GM19240 (cell line): ENCODE results near the gene FAM210A.
"Not testable (repeated sequence)": the region's sequence is repeated elsewhere in the genome, so short reads cannot be mapped to it uniquely, and the experiment has no call there.

Source experiments
- DNase-seq: peaks from one replicate; pipeline ENCODE4 v3.0.0; 2011; ENCODE audit warnings: low spot score; ENCODE audit not compliant: insufficient read length

FAM210A gene

GRCh38 chr18:13703899-13704298, 22.5 kb downstream of the FAM210A start:
- DNase-seq: no peak

DNA sequence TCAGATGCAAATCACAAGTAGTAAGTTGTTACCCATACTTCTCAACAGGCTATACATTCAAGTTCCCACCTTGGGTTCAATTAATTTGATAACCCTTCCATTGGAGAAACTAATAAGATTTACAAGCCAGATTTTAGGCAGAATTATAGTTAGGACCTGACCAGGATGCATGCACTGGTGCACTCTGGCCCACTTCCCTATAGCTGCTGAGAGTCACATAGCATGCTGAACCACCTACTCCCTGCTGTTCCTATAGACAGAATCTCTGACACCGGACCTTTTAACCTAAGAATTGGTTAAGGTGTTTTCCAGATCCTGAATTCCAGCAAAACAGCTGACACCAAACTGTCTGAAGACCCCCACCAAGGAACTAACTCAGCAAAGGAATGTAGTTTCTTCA, 26.2 kb downstream of the FAM210A start:
- DNase-seq: no peak

GRCh38 chr18:13696961-13697360, 29.4 kb downstream of the FAM210A start:
- no peak for DNase-seq

- not testable (repeated sequence) for DNase-seq
Measured at GRCh38 chr18:13695337-13695736, 31.0 kb downstream of the FAM210A start.

DNA sequence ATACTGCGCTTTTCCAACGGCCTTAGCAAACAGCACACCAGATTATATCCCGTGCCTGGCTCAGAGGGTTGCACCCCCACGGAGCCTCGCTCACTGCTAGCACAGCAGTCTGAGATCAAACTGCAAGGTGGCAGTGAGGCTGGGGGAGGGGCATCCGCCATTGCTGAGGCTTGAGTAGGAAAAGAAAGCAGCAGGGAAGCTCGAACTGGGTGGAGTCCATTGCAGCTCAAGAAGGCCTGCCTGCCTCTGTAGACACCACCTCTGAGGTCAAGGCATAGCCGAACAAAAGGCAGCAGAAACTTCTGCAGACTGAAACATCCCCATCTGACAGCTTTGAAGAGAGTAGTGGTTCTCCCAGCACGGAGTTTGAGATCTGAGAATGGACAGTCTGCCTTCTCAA, 36.3 kb downstream of the FAM210A start:
- not testable (repeated sequence) for DNase-seq

DNA sequence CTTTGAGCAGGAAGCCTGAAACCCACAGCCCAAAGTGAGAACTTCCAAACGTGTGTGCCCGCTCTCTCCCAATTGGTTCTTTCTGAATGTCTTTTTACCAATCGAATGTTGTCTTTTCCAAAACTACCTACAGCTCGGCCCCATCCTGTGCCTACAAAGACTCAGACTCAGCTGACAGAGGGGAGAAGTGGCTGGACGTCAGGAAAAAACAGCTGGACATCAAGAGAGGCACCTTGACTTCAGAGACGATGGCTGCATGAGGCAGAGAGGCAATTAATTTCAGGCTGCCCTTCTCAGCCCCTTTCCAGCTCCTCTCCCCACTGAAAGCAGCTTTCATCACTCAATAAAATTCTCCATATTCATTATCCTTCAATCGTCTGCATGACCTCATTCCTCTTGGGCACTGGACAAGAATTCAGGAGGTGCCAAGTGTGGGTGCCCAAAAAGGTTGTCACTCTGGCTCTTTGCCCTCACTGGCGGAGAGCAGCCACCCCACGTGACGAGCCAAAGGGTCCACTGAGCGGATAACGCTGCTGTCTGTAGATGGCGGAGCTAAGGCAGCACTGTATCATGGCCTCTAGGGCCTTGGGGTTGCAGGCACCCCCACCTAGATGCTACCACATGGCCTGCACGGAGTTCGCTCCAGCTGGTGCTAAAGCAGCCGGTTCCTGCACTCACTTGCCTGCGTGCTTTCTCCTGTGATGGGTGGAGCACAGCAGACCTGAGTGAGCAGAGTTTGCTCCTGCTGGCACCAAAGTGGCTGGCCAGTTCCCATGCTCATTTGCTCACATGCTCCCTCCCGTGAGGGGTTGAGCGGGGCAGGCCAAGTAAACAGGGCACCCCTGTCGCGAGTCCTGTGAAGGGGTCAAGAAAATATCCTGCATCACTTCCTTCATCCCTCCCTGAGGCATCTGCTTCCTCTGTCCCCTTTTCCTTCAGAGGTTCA, 37.9 kb downstream of the FAM210A start:
- DNase-seq: no peak

DNA sequence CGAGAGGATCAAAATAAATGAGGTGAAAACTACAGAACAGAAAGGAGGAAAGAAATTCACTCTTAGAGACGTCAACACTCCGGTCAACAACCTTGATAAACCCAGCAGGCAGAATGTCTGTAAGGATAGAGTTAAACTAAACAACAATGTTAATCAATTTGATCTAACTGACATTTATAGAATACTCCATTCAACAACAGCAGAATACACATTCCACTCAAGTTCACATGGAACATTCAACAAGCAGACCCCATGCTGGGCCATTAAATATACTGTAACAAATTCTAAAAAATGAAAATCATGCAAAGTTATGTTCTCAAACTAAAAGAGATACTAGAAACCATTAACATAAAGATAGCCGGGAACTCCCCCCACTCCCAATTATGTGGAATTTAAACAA, 41.8 kb downstream of the FAM210A start:
- no peak for DNase-seq

DNA sequence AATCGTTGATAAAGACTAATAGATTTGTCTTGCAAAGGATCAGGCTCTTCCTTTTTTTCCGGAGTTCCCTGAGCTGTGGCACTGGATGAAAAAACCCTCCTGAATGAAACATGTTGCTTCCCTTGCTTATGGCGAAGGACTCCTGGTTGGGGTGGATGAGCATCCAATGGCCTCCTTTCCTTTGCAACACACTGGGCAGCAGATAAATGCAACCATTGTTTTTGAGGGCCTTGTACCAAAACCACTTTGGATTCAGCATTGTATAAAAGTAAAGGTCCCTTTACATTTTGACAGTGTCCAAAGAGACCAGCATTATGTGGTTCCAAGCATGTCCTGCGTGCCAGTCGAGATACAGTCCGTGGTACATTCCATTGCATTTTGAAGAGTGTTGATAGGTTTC, 44.7 kb downstream of the FAM210A start:
- DNase-seq: no peak

- no peak for DNase-seq
Measured at GRCh38 chr18:13680612-13681011, 45.7 kb downstream of the FAM210A start.

DNA sequence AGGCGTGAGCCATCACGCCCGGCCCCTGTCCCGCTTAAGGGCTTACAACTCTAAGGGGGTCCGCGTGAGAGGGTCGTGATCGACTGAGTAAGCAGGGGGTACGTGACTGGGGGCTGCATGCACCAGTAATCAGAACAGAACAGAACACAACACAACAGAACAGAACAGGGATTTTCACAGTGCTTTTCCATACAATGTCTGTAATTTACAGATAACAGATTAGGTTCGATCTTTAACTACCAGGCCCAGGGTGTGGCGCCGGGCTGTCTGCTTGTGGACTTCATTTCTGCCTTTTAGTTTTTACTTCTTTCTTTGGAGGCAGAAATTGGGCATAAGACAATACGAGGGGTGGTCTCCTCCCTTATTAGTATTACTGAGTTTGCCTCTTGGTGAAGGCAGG, 49.0 kb downstream of the FAM210A start:
- DNase-seq: not testable (repeated sequence)

DNA sequence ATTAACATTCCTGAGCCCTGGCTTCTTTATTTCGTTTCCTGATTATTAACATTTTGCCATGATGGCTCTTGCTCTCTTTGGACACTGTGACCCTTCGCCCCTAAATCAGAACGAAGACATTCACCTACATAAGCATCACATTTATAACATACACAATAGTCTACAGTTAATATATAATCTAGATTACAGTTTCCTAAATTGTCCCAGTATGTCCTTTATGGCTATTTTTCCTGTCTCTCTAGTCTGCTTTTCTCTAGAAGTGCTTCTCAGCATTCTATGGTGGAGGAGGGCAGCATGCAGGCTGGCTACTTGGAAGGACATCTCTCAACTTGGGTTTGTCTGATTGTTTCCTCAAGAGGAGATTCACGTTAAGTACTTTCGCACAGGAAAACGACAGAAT, 49.9 kb downstream of the FAM210A start:
- DNase-seq: no peak

DNA sequence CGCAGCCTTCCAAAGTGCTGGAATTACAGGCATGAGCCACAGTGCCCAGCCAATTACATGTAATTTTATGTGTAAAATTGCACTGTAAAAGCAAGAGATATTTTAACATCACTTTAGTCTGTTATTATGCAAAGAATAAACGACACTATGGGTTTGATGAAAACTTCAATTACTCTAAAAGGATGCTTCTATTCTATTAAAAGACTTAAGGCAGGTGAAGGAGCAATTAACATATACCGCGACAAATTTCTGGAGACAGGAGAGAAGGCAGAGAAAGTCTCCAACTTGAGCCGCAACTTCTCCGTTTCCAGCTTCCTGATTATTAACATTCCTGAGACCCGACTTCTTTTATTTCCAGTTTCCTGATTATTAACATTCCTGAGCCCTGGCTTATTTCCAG, 53.7 kb downstream of the FAM210A start:
- no peak for DNase-seq

- no peak for DNase-seq
Measured at GRCh38 chr18:13661779-13662256, 64.5 kb downstream of the FAM210A start.

DNA sequence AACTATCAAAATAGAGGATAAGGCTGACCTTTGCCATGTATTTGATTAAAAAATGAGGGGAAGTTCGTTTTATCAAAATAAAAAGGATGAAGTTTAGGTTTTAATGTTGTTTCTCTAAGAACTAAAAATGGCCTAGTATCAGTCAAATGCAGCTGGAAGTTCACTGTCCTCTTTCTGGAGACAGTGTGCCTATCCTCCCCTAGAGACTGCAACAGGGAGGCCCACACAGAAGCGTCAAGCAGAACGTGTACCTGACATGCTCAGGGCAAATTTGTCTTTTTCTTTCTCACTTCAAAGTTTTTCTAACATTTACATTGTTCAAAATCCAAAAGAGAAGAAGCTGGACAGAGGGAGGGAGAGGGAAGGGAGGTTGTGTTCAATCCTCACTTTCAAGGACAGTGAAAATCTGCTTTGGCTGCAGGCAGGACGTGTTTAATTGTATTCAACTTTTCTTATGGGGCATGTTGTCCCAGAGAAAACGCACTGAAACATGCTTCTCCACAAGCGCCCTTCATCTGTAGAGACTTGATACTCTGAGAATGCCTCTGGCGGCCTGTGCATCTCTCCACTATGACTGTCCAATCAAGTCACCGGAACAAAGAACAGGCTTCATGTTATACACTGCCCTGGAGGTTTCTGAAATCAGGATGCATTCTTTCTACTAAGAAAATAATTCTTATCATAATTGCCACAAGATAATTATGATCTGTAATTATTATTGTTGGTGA, 65.1 kb downstream of the FAM210A start:
- no peak for DNase-seq

- DNase-seq: no peak
Measured at GRCh38 chr18:13660510-13660909, 65.8 kb downstream of the FAM210A start.

- no peak for DNase-seq
Measured at GRCh38 chr18:13658436-13659204, 67.7 kb downstream of the FAM210A start.

DNA sequence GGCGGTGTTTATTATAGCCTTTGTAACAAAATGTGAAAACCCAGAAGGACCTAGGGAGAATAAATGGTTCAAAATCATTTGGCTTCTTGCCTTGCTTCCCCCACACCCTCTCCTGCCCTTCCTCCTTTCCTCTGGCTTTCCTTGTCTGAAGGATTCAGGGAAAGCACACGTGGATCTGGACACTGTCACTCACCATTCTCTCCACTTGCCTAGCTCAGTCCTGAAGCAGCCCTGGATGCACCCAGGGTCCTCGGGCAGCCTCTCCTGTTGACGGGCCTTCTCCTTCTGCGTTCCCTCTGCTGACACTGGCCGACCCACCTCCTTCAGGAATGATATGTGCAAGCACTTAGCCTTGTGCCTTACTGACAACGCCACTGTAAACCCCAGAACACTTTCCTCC, 68.4 kb downstream of the FAM210A start:
- DNase-seq: no peak

DNA sequence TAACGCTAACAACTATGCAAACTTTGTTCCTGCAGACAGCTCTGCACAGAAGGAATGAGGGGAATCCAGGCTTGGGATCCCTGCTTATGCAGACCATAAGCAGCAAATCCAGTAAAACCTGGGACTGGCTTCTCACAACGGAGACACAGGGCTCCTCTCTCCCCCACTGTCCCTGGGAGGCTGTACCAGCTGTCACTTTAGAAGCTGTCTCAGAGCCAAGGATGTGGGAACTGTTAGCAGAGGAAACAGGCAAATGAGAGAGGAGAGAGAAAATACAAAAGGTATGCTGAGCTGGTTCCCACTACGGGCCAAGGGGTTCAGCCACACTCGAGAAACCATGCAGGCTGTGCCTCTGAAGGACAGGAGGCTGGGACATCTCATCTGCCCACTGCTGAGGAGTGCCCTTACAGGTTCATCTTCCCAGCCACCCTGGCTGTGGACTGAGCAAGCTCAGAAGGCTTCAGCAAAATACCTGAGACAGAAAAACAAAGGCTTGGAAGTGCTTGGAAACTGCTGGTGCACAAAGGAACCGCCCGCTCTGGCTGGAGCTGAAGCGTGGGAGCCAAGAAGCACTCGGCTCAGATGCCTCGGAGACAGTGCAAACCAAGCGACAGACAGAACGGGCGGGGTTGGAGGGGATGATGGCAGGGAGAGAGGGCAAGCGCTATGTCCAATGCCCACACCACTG, 72.5 kb downstream of the FAM210A start:
- DNase-seq: no peak

- DNase-seq: no peak
Measured at GRCh38 chr18:13649397-13650390, 76.7 kb downstream of the FAM210A start.

- DNase-seq: no peak
Measured at GRCh38 chr18:13647761-13648160, 78.6 kb downstream of the FAM210A start.
